ENCODE measurements around the gene LAGE3. TPM values are rescaled to one million over a fixed set of nuclear protein-coding genes. Genes with fewer than 3 reads are reported as not detected.

LAGE3 gene
- total and polyA plus RNA-seq, 12 donors = 11.3 to 101 (median 41.7) TPM

Small RNAs within 50 kb of the gene (microRNA-seq; reads per million reads assigned to microRNA genes)
- 0.85 to 1.9 (median 1.3) reads per million in 3 donors for gene MIR6858

Small RNAs within 50 kb of the gene (small RNA-seq; reads per million reads assigned to genes)
- gene MIR6858 = 0.08 to 0.47 reads per million in 2 donors
- gene RN7SL697P = 0 reads per million in 2 donors

Other genes with a start within 250 kb of the LAGE3 start
- gene OPN1MW3, start 221.7 kb downstream of the LAGE3 start, total RNA-seq = not detected
- not detected for gene OPN1MW3, start 221.7 kb downstream of the LAGE3 start, polyA plus RNA-seq
- gene TEX28, start 184.2 kb downstream of the LAGE3 start, total RNA-seq = under 1 TPM in 1 of 9 donors, not detected in 8; 0.18 TPM
- under 1 TPM in 1 of 3 donors, not detected in 2; 0.07 TPM for gene TEX28, start 184.2 kb downstream of the LAGE3 start, polyA plus RNA-seq
- 1 to 10 TPM in 1 of 9 donors, under 1 TPM in 4, not detected in 4; 0.16 to 1.1 (median 0.56) TPM for gene TKTL1, start 183.5 kb downstream of the LAGE3 start, total RNA-seq
- under 1 TPM in 1 of 3 donors, not detected in 2; 0.31 TPM for gene TKTL1, start 183.5 kb downstream of the LAGE3 start, polyA plus RNA-seq
- 100 to 1,000 TPM in 8 of 9 donors, 10 to 100 TPM in 1; 57.0 to 979 (median 499) TPM for gene FLNA, start 104.6 kb downstream of the LAGE3 start, total RNA-seq
- 100 to 1,000 TPM; 169 to 861 (median 612) TPM for gene FLNA, start 104.6 kb downstream of the LAGE3 start, polyA plus RNA-seq
- gene EMD, start 100.0 kb downstream of the LAGE3 start, total RNA-seq = 10 to 100 TPM in 8 of 9 donors, 1 to 10 TPM in 1; 7.7 to 82.7 (median 46.5) TPM
- 10 to 100 TPM; 75.9 to 95.2 (median 79.1) TPM for gene EMD, start 100.0 kb downstream of the LAGE3 start, polyA plus RNA-seq
- gene RPL10, start 80.9 kb downstream of the LAGE3 start, total RNA-seq = 1,000 to 10,000 TPM in 8 of 9 donors, 100 to 1,000 TPM in 1; 626 to 5,287 (median 2,456) TPM
- 1,000 to 10,000 TPM; 1,725 to 3,645 (median 2,430) TPM for gene RPL10, start 80.9 kb downstream of the LAGE3 start, polyA plus RNA-seq
- 100 to 1,000 TPM in 1 of 9 donors, 10 to 100 TPM in 7, 1 to 10 TPM in 1; 9.3 to 101 (median 47.8) TPM for gene DNASE1L1, start 70.0 kb downstream of the LAGE3 start, total RNA-seq
- 10 to 100 TPM; 17.2 to 48.0 (median 42.7) TPM for gene DNASE1L1, start 70.0 kb downstream of the LAGE3 start, polyA plus RNA-seq
- 10 to 100 TPM; 15.0 to 47.1 (median 26.4) TPM for gene TAFAZZIN, start 67.7 kb downstream of the LAGE3 start, total RNA-seq
- gene TAFAZZIN, start 67.7 kb downstream of the LAGE3 start, polyA plus RNA-seq = 100 to 1,000 TPM in 2 of 3 donors, 1 to 10 TPM in 1; 8.6 to 142 (median 103) TPM
- 100 to 1,000 TPM in 6 of 9 donors, 10 to 100 TPM in 3; 68.8 to 170 (median 135) TPM for gene ATP6AP1, start 50.6 kb downstream of the LAGE3 start, total RNA-seq
- gene ATP6AP1, start 50.6 kb downstream of the LAGE3 start, polyA plus RNA-seq = 100 to 1,000 TPM in 1 of 3 donors, 10 to 100 TPM in 2; 55.4 to 133 (median 56.8) TPM
- gene GDI1, start 42.1 kb downstream of the LAGE3 start, total RNA-seq = 100 to 1,000 TPM in 8 of 9 donors, 10 to 100 TPM in 1; 85.6 to 142 (median 112) TPM
- gene GDI1, start 42.1 kb downstream of the LAGE3 start, polyA plus RNA-seq = 100 to 1,000 TPM; 155 to 287 (median 216) TPM
- gene FAM50A, start 35.1 kb downstream of the LAGE3 start, total RNA-seq = 10 to 100 TPM; 25.1 to 74.5 (median 51.1) TPM
- gene FAM50A, start 35.1 kb downstream of the LAGE3 start, polyA plus RNA-seq = 100 to 1,000 TPM; 104 to 451 (median 241) TPM
- 10 to 100 TPM in 7 of 9 donors, 1 to 10 TPM in 2; 2.1 to 46.3 (median 12.1) TPM for gene PLXNA3, start 21.0 kb downstream of the LAGE3 start, total RNA-seq
- gene PLXNA3, start 21.0 kb downstream of the LAGE3 start, polyA plus RNA-seq = 10 to 100 TPM; 22.3 to 83.6 (median 27.4) TPM
- gene UBL4A, start 7.3 kb upstream of the LAGE3 start, total RNA-seq = 10 to 100 TPM; 36.4 to 95.6 (median 56.3) TPM
- gene UBL4A, start 7.3 kb upstream of the LAGE3 start, polyA plus RNA-seq = 10 to 100 TPM; 18.3 to 31.1 (median 23.6) TPM
- gene SLC10A3, start 11.3 kb upstream of the LAGE3 start, total RNA-seq = 10 to 100 TPM; 19.6 to 33.4 (median 28.5) TPM
- 10 to 100 TPM in 2 of 3 donors, 1 to 10 TPM in 1; 8.7 to 24.2 (median 23.2) TPM for gene SLC10A3, start 11.3 kb upstream of the LAGE3 start, polyA plus RNA-seq
- 10 to 100 TPM; 42.9 to 77.1 (median 50.9) TPM for gene FAM3A, start 37.0 kb upstream of the LAGE3 start, total RNA-seq
- gene FAM3A, start 37.0 kb upstream of the LAGE3 start, polyA plus RNA-seq = 100 to 1,000 TPM in 1 of 3 donors, 10 to 100 TPM in 2; 13.5 to 115 (median 92.8) TPM
- gene G6PD, start 67.6 kb upstream of the LAGE3 start, total RNA-seq = 100 to 1,000 TPM in 5 of 9 donors, 10 to 100 TPM in 4; 22.1 to 124 (median 102) TPM
- gene G6PD, start 67.6 kb upstream of the LAGE3 start, polyA plus RNA-seq = 10 to 100 TPM; 41.6 to 93.6 (median 78.0) TPM
- 10 to 100 TPM; 12.5 to 47.5 (median 29.8) TPM for gene IKBKG, start 68.3 kb upstream of the LAGE3 start, total RNA-seq
- gene IKBKG, start 68.3 kb upstream of the LAGE3 start, polyA plus RNA-seq = 10 to 100 TPM in 2 of 3 donors, 1 to 10 TPM in 1; 9.6 to 39.1 (median 36.1) TPM
- not detected for gene CTAG1A, start 105.9 kb upstream of the LAGE3 start, total RNA-seq
- gene CTAG1A, start 105.9 kb upstream of the LAGE3 start, polyA plus RNA-seq = under 1 TPM in 1 of 3 donors, not detected in 2; 0.34 TPM
- not detected for gene CTAG1B, start 140.0 kb upstream of the LAGE3 start, total RNA-seq
- under 1 TPM in 1 of 3 donors, not detected in 2; 0.57 TPM for gene CTAG1B, start 140.0 kb upstream of the LAGE3 start, polyA plus RNA-seq
- 1 to 10 TPM in 1 of 9 donors, not detected in 8; 5.5 TPM for gene CTAG2, start 174.3 kb upstream of the LAGE3 start, total RNA-seq
- gene CTAG2, start 174.3 kb upstream of the LAGE3 start, polyA plus RNA-seq = 1 to 10 TPM in 1 of 3 donors, under 1 TPM in 1, not detected in 1; 0.79 to 7.2 TPM